ENCODE measurements around the gene TUBGCP4.

GRCh38 chr15:43436395-43436794 is 65.5 kb downstream of the TUBGCP4 start:
- TF ChIP-seq CTCF (IDR thresholded peaks at IDR 0.05; ENCODE audit: insufficient read depth, low read length) (no peak), POLR2AphosphoS5 (IDR thresholded peaks at IDR 0.05; ENCODE audit: low read depth) (no peak), GABPA (IDR thresholded peaks at IDR 0.05; ENCODE audit: low read depth) (no peak)

Measured in HL-60 (cell line).